SK-N-SH (cell line): Measurements from ENCODE around the gene PCSK6.

Experiments used
- EP300 ChIP-seq, 2 experiments: IDR thresholded peaks; 2 replicates each; pipeline versions ENCODE4 v1.4.0 to v1.6.1; 2012; ENCODE audit warnings: borderline replicate concordance in 1 of 2, low read depth in 1 of 2, low read length in 1 of 2
- FOXJ3 ChIP-seq: sonication (generic); formaldehyde crosslinking; IDR thresholded peaks from 2 replicates; pipeline ENCODE4 v1.5.1; 2020; ENCODE audit warnings: mild to moderate bottlenecking, missing genetic modification reagents
- FOXM1 ChIP-seq: IDR thresholded peaks from 2 replicates; pipeline ENCODE4 v1.4.0; 2012; ENCODE audit warnings: low read depth, mild to moderate bottlenecking
- JUND ChIP-seq: IDR thresholded peaks from 2 replicates; pipeline ENCODE4 v1.4.0; 2012
- TF ChIP-seq, protein P1 (sequence below): fragments of 200-600 bp; sonication (generic); IDR thresholded peaks from 2 replicates; pipeline ENCODE4 v1.6.1; 2017; ENCODE audit warnings: antibody characterized with exemption, mild to moderate bottlenecking, moderate library complexity
- TF ChIP-seq, protein P2 (sequence below): fragments of 150-350 bp; IDR thresholded peaks from 2 replicates; pipeline ENCODE4 v1.6.1; 2017; ENCODE audit warnings: antibody characterized with exemption, low read length, low read depth, borderline replicate concordance

DNA sequence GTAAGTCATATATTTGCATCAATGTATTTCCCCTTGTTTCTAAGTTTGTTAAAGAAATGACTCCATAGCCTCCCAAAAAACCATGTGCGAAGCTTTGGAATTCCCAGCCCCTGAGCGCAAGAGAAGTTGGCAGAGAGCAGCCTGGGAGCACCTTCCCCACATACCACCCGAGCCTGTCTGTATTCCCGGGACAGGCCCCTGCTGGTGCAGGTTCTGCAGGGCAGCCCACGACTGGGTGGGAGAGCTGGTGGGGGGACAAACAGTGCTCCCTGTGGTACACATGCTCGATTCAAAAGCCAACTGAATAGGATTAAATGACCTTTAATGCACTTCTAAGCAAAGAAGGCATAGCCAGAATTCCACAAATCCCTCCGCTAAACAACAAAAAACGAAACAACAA is 119.8 kb downstream of the PCSK6 start:
- TF ChIP-seq JUND = no peak
- TF ChIP-seq, protein P1, sequence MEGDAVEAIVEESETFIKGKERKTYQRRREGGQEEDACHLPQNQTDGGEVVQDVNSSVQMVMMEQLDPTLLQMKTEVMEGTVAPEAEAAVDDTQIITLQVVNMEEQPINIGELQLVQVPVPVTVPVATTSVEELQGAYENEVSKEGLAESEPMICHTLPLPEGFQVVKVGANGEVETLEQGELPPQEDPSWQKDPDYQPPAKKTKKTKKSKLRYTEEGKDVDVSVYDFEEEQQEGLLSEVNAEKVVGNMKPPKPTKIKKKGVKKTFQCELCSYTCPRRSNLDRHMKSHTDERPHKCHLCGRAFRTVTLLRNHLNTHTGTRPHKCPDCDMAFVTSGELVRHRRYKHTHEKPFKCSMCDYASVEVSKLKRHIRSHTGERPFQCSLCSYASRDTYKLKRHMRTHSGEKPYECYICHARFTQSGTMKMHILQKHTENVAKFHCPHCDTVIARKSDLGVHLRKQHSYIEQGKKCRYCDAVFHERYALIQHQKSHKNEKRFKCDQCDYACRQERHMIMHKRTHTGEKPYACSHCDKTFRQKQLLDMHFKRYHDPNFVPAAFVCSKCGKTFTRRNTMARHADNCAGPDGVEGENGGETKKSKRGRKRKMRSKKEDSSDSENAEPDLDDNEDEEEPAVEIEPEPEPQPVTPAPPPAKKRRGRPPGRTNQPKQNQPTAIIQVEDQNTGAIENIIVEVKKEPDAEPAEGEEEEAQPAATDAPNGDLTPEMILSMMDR = no peak
- TF ChIP-seq FOXM1 = no peak
- no peak for TF ChIP-seq FOXJ3 (CRISPR knock-in tag)
- no peak for TF ChIP-seq EP300 (IDR thresholded peaks at IDR 0.05; ENCODE audit: borderline replicate concordance in 1 of 2, low read depth in 1 of 2, low read length in 1 of 2)
- TF ChIP-seq, protein P2, sequence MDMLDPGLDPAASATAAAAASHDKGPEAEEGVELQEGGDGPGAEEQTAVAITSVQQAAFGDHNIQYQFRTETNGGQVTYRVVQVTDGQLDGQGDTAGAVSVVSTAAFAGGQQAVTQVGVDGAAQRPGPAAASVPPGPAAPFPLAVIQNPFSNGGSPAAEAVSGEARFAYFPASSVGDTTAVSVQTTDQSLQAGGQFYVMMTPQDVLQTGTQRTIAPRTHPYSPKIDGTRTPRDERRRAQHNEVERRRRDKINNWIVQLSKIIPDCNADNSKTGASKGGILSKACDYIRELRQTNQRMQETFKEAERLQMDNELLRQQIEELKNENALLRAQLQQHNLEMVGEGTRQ = no peak
